ENCODE measurements around the gene FLVCR2. TPM values are rescaled to one million over a fixed set of nuclear protein-coding genes. Genes with fewer than 3 reads are reported as not detected.

FLVCR2 gene
- polyA plus RNA-seq, 4 donors, result 2.7 to 8.3 (median 5.5) TPM

DNA sequence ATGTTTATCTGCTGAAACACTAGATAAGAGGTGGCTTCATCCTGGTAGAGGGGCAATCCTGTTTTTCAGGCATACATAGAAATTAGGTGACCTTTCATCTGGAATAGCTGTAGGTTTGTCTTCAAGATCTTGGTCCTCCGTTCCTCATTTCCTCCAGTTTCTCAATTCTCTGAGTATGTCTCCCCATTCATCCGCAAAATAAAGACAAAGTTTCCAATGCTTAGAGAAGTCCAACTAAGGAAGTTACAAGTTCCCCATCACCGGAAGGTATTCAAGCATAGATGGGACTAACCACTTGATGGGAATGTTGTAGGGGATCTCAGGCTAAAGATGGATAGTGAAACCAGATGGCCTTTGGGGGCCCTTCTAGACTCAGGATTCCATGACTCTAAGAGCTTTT is 48.0 kb downstream of the FLVCR2 start:
- DNase-seq (ENCODE audit: low read depth in 4 of 4, low spot score in 3 of 4), result no peak

GRCh38 chr14:75626863-75627262 is 48.4 kb downstream of the FLVCR2 start:
- no peak for DNase-seq (ENCODE audit: low read depth in 4 of 4, low spot score in 3 of 4)

GRCh38 chr14:75627406-75627805 is 49.0 kb downstream of the FLVCR2 start:
- DNase-seq (ENCODE audit: low read depth in 4 of 4, low spot score in 3 of 4), result no peak

- DNase-seq (ENCODE audit: low read depth in 4 of 4, low spot score in 3 of 4), result no peak
These were observed 50.4 kb downstream of the FLVCR2 start for GRCh38 chr14:75628816-75629215.

GRCh38 chr14:75630695-75631452 is 52.5 kb downstream of the FLVCR2 start:
- no peak for DNase-seq (ENCODE audit: low read depth in 4 of 4, low spot score in 3 of 4)

GRCh38 chr14:75631453-75631831 is 53.0 kb downstream of the FLVCR2 start:
- no peak for DNase-seq (ENCODE audit: low read depth in 4 of 4, low spot score in 3 of 4)

- DNase-seq (ENCODE audit: low read depth in 4 of 4, low spot score in 3 of 4), result no peak
These were observed 56.4 kb downstream of the FLVCR2 start for GRCh38 chr14:75634848-75635247.

- DNase-seq (ENCODE audit: low read depth in 4 of 4, low spot score in 3 of 4), result no peak
These were observed 57.8 kb downstream of the FLVCR2 start for GRCh38 chr14:75636100-75636692.

DNA sequence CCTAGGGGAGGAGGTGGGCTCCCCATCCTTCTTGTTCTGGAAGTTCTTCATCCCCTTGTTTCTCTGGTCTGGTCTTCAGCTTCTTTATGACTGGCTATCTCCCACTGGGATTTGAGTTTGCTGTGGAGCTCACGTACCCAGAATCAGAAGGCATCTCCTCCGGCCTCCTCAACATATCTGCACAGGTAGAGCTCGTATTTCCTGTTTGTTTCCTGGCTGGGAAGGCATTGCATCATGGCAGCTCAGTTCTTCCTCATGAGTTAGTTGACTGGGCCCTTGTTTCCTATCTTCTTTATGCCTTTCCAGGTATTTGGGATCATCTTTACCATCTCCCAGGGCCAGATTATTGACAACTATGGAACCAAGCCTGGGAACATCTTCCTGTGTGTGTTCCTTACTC is 62.5 kb downstream of the FLVCR2 start:
- no peak for DNase-seq (ENCODE audit: low read depth in 4 of 4, low spot score in 3 of 4)

GRCh38 chr14:75643985-75644384 is 65.6 kb downstream of the FLVCR2 start:
- DNase-seq (ENCODE audit: low read depth in 4 of 4, low spot score in 3 of 4), result no peak

GRCh38 chr14:75645056-75645455 is 66.6 kb downstream of the FLVCR2 start:
- DNase-seq (ENCODE audit: low read depth in 4 of 4, low spot score in 3 of 4), result no peak

GRCh38 chr14:75646762-75647161 is 68.3 kb downstream of the FLVCR2 start:
- no peak for DNase-seq (ENCODE audit: low read depth in 4 of 4, low spot score in 3 of 4)

DNA sequence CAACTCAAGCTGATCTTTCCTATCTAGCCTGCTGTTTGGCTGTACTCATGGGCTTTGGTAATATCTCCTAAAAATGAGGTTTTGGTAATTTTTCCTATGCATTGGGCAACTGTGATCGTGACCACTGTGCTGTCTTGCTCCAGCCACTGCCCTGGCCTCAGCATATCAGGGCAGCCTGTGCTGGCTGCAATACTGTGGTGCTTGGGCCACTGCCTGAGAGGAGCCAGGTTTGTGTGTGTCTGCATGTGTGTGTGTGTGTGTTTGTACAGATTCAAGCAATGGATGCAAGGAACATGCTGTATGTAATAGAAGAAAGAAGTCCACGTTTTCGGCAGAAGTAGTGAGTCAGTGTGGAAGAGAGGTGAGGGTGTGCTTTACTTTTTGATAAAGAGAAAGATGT is 69.2 kb downstream of the FLVCR2 start:
- DNase-seq (ENCODE audit: low read depth in 4 of 4, low spot score in 3 of 4), result no peak

GRCh38 chr14:75648066-75648838 is 69.8 kb downstream of the FLVCR2 start:
- peak in 2 of 4 donors; percentile 56 to 70 for DNase-seq (ENCODE audit: low read depth in 4 of 4, low spot score in 3 of 4)

- no peak for DNase-seq (ENCODE audit: low read depth in 4 of 4, low spot score in 3 of 4)
These were observed 70.9 kb downstream of the FLVCR2 start for GRCh38 chr14:75649337-75649736.

DNA sequence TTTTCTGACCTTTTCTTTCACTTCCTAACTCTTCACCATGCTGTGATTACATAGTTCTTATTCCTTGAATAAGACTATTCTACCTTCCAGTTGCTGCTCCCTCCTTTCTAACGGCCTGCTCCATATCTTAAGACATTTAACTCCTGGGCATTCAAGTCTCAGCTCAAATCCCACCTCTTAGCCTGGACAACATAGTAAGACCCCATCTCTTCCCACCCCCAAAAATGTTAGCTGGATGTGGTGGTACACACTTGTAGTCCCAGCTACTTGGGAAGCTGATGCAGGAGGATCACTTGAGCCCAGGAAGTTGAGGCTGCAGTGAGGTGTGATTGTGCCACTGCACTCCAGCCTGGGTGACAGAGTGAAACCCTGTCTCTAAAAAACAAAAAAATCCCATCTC is 71.4 kb downstream of the FLVCR2 start:
- no peak for DNase-seq (ENCODE audit: low read depth in 4 of 4, low spot score in 3 of 4)

- DNase-seq (ENCODE audit: low read depth in 4 of 4, low spot score in 3 of 4), result no peak
These were observed 72.0 kb downstream of the FLVCR2 start for GRCh38 chr14:75650253-75651058.

- DNase-seq (ENCODE audit: low read depth in 4 of 4, low spot score in 3 of 4), result no peak
These were observed 75.1 kb downstream of the FLVCR2 start for GRCh38 chr14:75653563-75653962.

GRCh38 chr14:75654127-75654732 is 75.8 kb downstream of the FLVCR2 start:
- DNase-seq (ENCODE audit: low read depth in 4 of 4, low spot score in 3 of 4), result peak in 3 of 4 donors; percentile 33 to 54 (median 42)

GRCh38 chr14:75655235-75655634 is 76.8 kb downstream of the FLVCR2 start:
- no peak for DNase-seq (ENCODE audit: low read depth in 4 of 4, low spot score in 3 of 4)
